Measurements from ENCODE around the gene MACROD2.
"Not testable (repeated sequence)": the region's sequence is repeated elsewhere in the genome, so short reads cannot be mapped to it uniquely, and the experiment has no call there.

Gene MACROD2

DNA sequence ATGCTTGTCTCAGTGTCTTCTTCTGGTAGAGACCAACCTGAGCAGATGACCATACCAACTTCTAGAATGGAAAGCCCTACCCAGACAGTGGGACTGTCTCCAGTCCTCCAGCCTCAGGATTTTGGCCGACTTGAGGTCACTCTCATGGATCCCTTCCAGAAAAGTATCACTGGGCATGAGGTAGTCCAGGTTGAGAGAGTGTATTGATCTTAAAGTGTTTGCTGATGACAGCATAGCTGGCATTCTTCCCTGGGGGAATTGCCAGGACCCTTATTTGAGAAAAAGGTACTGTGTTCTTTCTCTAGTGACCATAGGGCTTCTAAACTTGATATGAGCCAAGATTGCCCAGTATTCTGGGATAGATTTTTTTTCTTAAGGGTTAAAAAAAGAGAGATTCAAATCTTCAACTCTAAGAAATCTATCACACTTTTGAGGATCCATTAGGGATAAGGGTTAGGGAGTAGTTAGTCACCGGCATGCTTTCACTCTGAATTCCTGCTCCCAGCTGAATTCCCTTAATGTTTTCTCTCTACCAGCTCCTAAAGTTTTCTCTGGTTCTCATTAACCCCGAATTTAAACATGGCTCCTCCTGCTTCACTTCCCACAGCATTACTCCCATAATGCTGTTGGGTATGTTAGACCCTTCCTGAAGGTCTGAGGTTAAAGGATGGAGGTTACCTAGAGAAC, 415.7 kb downstream of the MACROD2 start:
- no peak for DNase-seq (ENCODE audit: low spot score)

DNA sequence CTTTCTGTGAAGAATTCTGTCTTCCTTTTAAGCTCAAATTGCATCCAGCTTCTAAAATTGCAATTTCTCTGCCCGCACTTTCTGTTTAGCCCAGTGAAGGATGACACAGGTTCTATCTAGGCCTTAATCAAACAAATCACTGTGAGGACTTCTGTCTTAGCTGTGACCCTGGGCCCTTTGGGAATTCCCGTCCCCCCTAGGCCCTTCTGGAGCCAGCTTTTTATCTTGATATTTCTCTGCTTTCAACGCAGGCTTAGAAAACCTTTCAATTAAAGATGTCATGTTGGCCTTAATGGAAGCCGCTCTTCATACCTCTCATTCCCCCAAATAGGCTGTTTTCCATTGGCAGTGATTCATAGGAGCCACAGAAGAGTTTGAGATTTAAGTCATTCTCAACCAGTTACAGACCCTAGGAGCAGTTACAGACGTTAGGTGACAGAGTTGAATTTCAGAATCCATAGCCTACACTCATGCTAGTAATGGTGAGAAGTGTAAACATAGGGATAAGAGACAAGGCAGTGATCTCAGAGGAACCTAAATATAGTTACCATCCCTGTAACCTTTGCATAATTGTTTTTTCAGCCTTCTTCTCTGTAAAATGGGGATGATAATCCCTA, 416.9 kb downstream of the MACROD2 start:
- DNase-seq (ENCODE audit: low spot score) = no peak

DNA sequence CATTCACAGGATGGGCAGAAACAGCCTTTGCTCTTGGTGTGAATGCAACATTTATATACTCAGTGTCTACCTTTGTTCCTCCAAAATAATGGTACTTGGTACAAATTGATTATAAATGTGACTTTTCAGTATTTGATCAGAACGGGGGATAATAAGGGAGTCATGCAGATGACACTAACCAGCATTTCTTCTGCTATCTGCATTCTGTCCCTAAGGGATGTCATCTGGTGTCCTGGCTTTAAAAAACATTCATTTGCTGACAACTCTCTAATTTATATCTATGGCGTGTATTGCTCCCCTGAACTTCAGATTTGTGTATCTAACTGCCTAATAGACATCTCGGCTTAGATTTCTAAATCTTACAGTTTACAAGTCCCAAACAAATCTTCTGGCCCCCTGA, 418.5 kb downstream of the MACROD2 start:
- no peak for DNase-seq (ENCODE audit: low spot score)

DNA sequence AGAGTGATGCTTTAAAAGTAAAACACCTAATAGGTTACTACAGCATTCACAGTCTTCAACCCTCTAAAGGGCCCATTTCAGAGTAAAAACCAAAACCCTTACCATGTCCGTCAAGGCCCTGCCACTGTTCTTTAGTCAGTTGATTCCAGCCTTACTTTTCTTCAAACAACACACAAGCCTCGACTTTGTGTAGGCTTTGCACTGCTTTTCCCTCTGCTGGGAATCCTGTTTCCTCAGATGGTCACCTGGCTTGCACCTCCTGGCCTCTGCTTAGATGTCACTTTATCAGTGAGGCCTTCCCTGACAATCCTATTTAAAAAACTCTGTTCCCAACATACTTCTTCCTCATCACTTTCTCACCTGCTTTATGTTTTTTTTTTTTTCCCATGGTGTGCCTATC, 419.2 kb downstream of the MACROD2 start:
- no peak for DNase-seq (ENCODE audit: low spot score)

DNA sequence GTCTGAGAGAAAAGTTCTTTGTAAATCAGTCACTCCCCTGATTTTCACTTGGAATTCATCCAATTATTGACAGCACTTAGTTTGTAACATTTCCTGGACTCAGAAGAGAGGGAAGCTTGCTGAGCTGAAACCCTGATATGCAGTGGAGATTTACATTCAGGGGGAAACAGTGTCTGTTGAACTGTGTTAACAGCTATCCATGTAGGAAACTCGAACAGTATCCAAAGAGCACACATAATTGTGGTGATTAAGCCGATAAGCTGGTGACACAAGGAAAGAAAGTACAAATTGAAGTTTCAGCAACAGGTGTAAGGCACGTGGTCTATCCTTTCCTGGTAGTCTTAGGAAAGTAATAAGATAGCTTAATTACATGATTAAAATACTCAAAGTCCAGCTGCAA, 420.2 kb downstream of the MACROD2 start:
- no peak for DNase-seq (ENCODE audit: low spot score)

DNA sequence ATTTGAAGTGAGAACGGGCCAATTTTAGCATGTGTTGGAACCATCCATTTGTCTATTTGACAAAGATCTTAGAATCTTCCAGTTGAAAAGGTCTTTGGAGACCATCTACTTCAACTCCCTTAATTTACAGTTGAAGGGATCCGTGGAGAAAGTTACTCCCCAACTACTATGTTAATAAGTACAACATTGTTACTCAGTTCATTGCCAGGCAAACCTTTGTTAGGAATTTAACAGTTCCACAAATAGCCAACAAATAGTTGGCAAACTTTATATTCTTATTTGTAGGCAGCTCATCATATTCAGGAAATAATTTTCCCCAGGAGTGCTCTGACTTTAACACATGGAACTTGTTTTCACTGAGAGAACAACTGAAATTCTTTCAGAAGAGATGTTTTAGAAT, 423.1 kb downstream of the MACROD2 start:
- no peak for DNase-seq (ENCODE audit: low spot score)

DNA sequence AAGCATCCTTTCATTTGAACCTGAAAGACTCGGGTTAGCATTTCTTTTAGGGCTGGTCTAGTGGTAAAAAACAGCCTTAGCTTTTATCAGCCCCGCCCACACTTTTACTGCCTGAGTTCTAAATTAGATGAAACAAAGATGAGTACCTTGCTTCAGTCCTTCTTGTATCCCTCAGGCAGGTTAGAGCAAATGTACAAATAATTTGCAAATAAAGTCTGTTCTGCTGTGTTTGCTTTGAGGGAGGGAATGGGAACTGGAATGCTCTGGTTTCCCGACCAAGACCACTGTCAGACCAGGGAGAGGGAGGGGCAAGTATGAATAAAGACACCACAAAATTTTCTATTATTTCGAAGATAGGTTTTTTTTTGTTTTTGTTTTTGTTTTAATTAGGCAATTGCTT, 427.6 kb downstream of the MACROD2 start:
- DNase-seq (ENCODE audit: low spot score) = no peak

DNA sequence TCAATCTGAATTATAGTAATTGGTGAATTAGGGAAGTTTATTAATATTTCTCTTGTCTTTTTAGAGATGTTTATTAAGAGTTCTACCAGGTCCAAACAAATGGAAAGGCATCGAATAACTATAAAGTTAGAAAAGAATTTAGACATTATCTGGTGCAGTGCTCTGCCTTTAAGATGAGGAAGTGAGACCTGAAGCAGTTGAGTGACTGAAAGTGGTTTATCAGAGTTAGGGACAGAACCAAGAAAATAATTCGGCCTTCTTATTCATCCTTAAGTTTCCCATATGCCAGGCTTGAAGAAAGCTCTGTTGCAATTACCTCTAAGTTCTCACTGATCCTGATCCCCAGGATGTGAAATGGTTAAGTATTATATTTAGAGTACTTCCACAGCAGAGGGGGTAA, 436.3 kb downstream of the MACROD2 start:
- no peak for DNase-seq (ENCODE audit: low spot score)

DNA sequence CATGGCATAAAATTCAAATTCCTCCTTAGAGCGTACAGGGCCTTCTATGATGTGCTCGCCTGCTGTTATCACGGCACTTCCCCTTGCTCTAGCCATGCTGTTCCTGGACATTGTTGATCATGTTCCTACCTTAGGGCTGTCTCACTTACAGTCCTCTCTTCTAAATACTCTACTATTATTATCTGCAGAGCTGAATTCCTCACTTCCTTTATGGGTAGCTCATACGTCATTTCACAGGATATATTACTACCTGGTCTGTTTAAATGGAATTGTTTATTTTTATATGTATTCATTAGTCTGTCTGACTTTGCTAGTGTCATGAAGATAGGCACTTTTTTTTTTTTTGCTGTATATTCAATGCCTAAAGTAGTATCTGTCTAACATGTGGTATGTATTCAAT, 436.8 kb downstream of the MACROD2 start:
- DNase-seq (ENCODE audit: low spot score) = no peak

DNA sequence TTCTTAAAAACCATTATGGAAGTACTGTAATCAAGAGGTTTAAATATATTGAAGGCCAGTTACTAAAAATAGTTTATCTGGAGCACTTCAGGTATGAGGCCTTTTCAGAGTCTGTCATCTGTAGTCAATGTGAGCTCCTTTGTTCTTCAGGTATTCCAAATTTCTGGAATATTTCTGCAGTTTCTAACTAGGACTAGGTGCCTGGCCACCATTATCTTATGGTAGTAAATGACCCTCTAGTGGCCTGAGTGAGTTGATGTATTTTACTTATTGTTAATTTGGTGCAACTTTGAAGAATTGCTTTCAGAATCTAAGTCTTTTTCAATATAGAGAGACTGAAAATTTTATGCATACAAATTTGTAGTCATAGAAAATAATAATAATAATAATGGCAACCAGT, 437.3 kb downstream of the MACROD2 start:
- no peak for DNase-seq (ENCODE audit: low spot score)

DNA sequence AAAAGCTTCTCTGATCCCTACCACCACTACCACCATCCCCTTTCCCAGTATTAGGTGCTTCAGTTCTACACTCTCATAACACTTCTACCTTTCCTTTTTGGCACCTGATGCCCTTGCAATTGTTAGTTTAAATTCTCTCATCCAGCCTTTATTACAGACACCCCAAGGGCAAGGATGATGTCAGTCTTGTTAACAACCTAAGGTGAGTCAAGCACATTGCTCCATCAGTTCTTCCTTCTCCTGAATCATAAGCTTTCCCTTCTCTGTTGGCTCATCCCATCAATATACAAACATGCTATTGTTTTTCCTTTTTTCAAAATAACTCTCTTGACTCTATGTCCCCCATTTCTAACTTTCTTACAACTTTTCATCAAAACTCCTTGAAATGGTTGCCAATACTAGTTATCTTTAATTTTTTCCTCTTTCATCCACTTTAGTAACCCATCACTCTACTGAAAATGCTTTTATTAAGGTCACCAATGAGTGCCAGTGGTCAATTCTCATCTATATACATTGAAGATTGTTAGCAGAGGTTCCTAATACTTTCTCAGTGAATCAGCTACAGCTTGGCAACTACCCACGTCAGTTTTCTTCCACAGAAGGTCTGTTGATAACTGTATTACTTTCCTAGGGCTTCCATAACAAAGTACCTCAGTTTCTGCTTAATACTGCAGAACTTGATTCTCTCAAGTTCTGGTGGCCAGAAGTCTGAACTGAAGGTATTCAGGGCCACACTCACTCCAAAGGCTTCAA, 439.2 kb downstream of the MACROD2 start:
- DNase-seq (ENCODE audit: low spot score) = no peak

DNA sequence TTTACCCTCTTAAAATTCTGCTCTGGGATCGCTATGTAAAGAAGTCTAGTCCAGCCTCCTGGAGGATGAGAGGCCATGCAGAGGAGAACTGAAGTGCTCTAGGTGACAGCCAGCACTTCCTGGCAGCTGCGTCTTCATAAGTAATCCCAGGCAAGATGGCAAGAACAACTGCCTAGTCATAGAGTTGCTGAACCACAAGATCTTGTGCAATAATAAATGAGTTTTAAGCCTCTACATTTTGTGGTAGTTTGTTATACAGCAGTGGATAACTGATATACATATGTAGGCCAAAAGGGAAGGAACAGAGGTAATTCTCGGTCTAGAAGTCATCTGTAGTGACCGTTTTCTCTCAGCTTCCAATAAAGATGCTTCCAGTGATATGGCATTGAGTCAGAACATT, 445.9 kb downstream of the MACROD2 start:
- DNase-seq (ENCODE audit: low spot score) = no peak

DNA sequence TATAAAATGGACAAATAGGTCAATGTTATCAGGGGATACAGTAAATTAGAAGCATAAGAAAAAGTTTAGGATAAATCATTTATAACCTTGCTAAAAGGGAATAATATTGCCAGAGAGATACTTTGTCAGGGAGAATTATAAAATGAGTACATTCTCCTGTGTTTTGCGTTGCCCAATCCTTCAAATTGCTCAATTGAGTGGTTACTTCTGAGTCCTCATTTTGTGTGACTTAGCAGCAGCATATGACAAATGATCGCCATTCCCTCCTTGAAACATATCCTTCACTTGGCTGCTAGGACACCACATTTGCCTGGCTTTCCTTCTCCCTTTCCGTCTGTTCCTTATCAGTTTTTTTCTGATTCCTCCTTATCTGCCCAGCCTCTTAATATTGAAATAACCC, 448.8 kb downstream of the MACROD2 start:
- DNase-seq (ENCODE audit: low spot score) = no peak

DNA sequence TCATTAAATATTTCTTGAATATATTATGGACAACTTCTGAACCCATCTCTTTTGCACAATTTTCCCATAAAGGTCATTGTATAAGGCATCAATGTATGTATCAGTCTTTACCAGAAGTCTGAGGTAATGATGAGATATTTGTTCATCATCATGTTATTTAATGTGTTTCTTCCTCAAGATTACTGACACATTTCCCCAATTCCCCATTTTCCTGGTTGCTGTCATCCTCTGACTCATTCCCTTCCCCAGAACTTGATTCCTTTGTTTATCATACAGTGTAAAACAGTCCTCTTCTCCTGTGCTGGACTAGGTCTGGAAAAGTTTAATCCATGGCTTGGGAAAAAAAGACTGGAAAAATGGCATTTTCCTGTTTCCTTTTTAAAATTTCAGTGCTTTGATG, 450.0 kb downstream of the MACROD2 start:
- DNase-seq (ENCODE audit: low spot score) = no peak

DNA sequence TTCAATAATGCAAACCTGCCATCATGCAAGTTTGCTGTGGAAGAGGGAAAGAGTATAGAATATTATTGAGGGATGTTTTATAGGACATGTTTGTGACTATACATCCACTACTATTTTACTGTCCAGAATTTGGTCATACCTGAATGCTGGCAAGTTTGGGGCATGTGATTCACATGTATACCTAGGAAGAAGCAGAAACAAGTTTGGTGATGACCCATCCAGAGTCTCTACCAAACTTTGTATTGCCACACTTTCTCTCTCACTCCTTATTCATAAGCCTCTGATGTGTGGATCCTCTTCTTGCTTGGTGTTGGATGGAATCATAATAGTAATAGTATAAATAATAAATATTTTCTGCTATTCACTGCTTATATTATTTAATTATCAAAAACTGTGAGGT, 450.6 kb downstream of the MACROD2 start:
- DNase-seq (ENCODE audit: low spot score) = no peak

DNA sequence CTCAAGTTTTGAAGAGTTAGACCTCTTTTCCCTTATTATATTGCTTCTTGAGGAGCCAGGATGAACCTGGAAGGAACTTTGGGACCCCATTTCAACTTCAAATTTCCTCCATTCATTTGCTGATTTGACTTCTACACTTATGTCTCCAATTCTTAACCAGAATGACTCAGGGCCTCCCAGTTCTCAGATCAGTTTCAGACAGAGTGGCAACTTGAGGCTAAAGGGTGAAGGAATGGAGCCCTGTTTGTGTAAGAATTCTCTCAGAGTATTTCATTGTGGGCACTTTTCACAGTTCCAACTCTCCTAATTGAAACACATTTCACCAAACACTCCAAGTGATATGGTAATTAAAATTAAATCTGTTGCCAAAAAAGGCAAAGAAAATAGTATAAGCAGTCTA, 451.1 kb downstream of the MACROD2 start:
- no peak for DNase-seq (ENCODE audit: low spot score)

DNA sequence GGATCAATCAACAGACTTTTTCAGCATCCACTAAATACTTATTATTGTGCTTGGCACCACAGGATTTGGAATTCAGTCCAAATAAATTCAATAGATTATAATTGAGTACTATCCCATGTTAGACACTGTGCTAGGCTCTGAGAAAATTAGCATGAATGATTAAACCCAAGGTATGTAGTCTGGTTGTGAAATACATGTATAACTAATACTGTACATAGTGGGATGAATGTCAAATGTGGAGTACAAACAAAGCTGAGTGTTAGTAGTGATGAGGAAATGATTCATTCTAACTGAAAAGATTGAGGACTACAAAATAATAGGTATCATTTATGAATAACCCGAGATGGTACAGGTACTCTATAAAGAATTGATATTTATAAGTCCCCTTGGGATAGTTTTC, 454.0 kb downstream of the MACROD2 start:
- no peak for DNase-seq (ENCODE audit: low spot score)

DNA sequence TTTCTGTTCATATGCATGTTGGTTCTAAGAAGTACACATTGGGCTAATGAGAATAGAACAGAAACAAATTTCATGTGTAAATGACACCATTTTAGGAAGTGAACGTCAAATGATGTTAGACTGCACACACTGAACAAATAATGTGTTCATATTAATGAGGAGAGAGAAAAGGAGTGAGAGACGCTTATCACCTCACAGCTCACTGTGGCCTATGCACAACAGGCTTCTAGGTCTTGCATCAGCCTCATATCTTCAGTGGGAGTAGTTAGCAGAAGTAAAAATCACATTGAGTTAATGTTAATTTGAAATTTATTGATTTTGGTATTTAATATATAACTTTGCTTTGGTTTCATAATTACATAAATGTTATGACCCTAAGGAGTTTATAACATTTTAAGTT, 454.9 kb downstream of the MACROD2 start:
- DNase-seq (ENCODE audit: low spot score) = no peak

DNA sequence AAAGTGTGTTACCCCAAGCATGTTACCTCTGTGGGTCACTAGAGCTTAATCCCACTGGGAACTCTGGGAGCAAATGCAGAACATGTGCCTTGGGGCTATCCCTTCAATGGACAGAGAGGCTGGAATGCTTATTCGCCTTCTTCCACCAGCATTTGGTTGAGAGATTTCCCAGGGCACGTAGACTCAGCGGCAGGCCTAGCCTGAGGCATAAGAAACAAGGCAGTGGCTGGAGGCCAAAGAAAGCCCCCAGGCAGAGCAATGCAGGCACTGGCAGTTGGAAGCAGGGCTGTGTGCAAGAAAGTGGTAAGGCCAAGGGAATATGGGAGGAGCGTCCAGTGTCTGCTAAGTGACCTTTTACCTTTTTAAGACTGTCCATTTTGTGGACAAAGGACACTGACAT, 456.1 kb downstream of the MACROD2 start:
- DNase-seq (ENCODE audit: low spot score) = no peak

DNA sequence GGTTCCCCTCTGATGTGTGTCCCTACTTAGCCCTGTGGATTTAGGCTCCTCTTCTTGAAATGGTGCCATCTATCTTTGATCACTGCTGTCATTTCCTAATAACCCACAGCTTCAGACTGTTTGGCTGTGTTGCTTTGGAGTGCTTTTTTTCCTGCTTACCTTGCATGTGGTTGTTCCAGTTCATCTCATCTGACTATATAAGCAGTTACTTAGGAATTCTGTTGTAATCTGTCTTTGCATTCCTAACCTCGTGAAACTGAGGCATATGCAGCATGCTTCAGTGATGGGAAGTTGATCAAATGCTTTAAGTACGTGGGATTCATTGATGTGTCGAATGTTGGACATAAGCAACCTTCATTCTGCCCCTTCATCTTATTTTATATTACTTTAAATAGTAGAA, 457.9 kb downstream of the MACROD2 start:
- no peak for DNase-seq (ENCODE audit: low spot score)

DNA sequence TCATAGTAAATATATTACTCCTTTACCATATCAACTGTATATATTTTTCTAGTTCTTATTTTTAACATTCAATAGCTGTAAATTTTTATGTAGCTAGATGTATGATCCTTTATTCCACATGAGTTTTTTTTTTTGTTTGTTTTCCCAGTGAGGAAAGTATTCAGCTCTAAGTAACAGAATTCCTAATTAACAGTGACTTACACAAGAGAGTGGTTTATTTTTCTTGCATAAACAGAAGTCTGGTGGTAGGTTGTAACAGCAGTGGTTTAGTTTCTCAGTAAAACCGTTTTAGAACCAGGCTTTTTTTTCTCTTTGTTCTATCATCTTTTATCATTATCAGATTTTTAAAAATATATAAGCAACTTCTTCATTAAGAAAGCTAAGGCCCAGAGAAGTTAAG, 459.0 kb downstream of the MACROD2 start:
- DNase-seq (ENCODE audit: low spot score) = no peak

DNA sequence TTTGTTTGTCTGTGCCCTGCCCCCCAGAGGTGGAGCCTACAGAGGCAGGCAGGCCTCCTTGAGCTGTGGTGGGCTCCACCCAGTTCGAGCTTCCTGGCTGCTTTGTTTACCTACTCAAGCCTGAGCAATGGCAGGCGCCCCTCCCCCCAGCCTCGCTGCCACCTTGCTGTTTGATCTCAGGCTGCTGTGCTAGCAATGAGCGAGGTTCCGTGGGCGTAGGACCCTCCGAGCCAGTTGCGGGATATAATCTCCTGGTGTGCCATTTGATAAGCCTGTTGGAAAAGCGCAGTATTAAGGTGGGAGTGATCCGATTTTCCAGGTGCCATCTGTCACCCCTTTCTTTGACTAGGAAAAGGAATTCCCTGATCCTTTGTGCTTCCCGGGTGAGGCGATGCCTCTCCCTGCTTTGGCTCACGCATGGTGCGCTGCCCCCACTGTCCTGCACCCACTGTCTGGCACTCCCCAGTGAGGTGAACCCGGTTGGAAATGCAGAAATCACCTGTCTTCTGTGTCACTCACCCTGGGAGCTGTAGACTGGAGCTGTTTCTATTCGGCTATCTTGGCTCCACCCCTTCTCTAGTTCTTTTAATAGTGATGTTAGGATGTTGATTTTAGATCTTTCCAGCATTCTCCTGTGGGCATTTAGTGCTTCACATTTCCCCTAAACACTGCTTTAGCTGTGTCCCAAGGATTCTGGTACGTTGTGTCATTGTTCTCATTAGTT, 471.9 kb downstream of the MACROD2 start:
- DNase-seq (ENCODE audit: low spot score) = not testable (repeated sequence)
